ENCODE results near the gene HS6ST2. TPM values are rescaled to one million over a fixed set of nuclear protein-coding genes. Genes with fewer than 3 reads are reported as not detected.

The HS6ST2 gene
- total and polyA plus RNA-seq, 2 donors from 2014 or later, result 2.0 to 11.9 TPM

GRCh38 chrX:132610536-132610935 is 347.9 kb downstream of the HS6ST2 start:
- Histone ChIP-seq H3K4me1 (ENCODE audit: control insufficient read depth in 2 of 3, insufficient read depth in 2 of 3, low read depth in 1 of 3, low read length in 3 of 3) (no peaks in the 10 kb centered on the region), H3K4me3 (ENCODE audit: low read length in 3 of 3) (no peak overlapping the region), H3K27me3 (ENCODE audit: control insufficient read depth, insufficient read depth, low read length) (peaks cover 5% of the 10 kb centered on the region), H3K27ac (ENCODE audit: low read depth in 2 of 2, low read length in 2 of 2) (no peak overlapping the region), H3K9ac (ENCODE audit: low read length in 3 of 3) (no peak overlapping the region), H3K9me3 (ENCODE audit: control insufficient read depth in 2 of 3, insufficient read depth in 1 of 3, low read length in 3 of 3) (no peaks in the 10 kb centered on the region), H3K36me3 (ENCODE audit: control insufficient read depth in 2 of 3, insufficient read depth in 3 of 3, low read length in 3 of 3) (no peaks in the 10 kb centered on the region)
- FAIRE-seq (no peak), DNase-seq (no peak)
- TF ChIP-seq, protein P1, sequence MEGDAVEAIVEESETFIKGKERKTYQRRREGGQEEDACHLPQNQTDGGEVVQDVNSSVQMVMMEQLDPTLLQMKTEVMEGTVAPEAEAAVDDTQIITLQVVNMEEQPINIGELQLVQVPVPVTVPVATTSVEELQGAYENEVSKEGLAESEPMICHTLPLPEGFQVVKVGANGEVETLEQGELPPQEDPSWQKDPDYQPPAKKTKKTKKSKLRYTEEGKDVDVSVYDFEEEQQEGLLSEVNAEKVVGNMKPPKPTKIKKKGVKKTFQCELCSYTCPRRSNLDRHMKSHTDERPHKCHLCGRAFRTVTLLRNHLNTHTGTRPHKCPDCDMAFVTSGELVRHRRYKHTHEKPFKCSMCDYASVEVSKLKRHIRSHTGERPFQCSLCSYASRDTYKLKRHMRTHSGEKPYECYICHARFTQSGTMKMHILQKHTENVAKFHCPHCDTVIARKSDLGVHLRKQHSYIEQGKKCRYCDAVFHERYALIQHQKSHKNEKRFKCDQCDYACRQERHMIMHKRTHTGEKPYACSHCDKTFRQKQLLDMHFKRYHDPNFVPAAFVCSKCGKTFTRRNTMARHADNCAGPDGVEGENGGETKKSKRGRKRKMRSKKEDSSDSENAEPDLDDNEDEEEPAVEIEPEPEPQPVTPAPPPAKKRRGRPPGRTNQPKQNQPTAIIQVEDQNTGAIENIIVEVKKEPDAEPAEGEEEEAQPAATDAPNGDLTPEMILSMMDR (IDR thresholded peaks at IDR 0.05; ENCODE audit: borderline replicate concordance, extremely low read depth, insufficient read depth), result no peak
- intact Hi-C loops (cut with DNase I), result loop anchor here (10.0 kb wide), 1 partner anchor 316 kb away; no protein-coding TSS in a partner anchor

GRCh38 chrX:132609362-132609848 is 349.0 kb downstream of the HS6ST2 start:
- no peak overlapping the region for H3K9ac ChIP-seq (ENCODE audit: low read length in 3 of 3)
- no peaks in the 10 kb centered on the region for H3K36me3 ChIP-seq (ENCODE audit: control insufficient read depth in 2 of 3, insufficient read depth in 3 of 3, low read length in 3 of 3)
- intact Hi-C loops (cut with DNase I), result no loop called here
- H3K27me3 ChIP-seq (ENCODE audit: control insufficient read depth, insufficient read depth, low read length), result peaks cover 5% of the 10 kb centered on the region
- FAIRE-seq (no peak), DNase-seq (no peak)
- no peak overlapping the region for H3K4me3 ChIP-seq (ENCODE audit: low read length in 3 of 3)
- TF ChIP-seq, protein P1 (IDR thresholded peaks at IDR 0.05; ENCODE audit: borderline replicate concordance, extremely low read depth, insufficient read depth), result no peak
- no peak overlapping the region for H3K27ac ChIP-seq (ENCODE audit: low read depth in 2 of 2, low read length in 2 of 2)
- no peaks in the 10 kb centered on the region for H3K4me1 ChIP-seq (ENCODE audit: control insufficient read depth in 2 of 3, insufficient read depth in 2 of 3, low read depth in 1 of 3, low read length in 3 of 3)
- H3K9me3 ChIP-seq (ENCODE audit: control insufficient read depth in 2 of 3, insufficient read depth in 1 of 3, low read length in 3 of 3), result no peaks in the 10 kb centered on the region

DNA sequence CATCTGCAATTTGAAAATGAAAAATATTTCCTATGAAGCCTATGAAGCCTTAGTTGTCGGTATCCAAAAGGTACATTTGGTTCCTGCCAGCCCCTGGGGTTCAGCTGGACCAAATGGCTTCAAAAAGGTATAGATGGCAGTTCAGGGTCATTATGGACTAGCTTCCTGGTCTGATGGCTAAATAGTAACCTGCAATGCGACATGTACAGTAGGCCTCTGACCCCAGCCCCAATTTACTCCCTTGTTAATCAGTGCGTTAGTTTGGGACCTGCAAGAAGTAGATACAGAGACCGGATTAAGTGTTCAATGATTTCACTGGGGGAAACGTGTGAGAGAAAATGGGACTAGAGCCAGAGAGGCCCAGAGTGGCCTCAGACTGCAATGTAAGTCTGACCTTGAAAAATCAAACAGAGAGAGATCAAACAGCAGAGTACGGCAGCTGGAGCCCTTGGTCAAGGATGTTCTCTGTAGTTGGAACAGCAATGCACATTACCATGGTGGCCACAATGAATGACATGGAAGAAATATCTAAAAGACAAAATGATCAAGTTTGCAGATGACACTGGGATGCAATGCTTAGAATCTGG is 354.6 kb downstream of the HS6ST2 start:
- TF ChIP-seq, protein P1 (IDR thresholded peaks at IDR 0.05; ENCODE audit: borderline replicate concordance, extremely low read depth, insufficient read depth), result no peak
- DNase-seq (no peak), FAIRE-seq (no peak)
- Histone ChIP-seq H3K36me3 (ENCODE audit: control insufficient read depth in 2 of 3, insufficient read depth in 3 of 3, low read length in 3 of 3) (no peaks in the 10 kb centered on the region), H3K27me3 (ENCODE audit: control insufficient read depth, insufficient read depth, low read length) (peaks cover 5% of the 10 kb centered on the region), H3K9me3 (ENCODE audit: control insufficient read depth in 2 of 3, insufficient read depth in 1 of 3, low read length in 3 of 3) (no peaks in the 10 kb centered on the region), H3K4me3 (ENCODE audit: low read length in 3 of 3) (no peak overlapping the region), H3K27ac (ENCODE audit: low read depth in 2 of 2, low read length in 2 of 2) (no peak overlapping the region), H3K9ac (ENCODE audit: low read length in 3 of 3) (no peak overlapping the region), H3K4me1 (ENCODE audit: control insufficient read depth in 2 of 3, insufficient read depth in 2 of 3, low read depth in 1 of 3, low read length in 3 of 3) (no peaks in the 10 kb centered on the region)
- intact Hi-C loops (cut with DNase I), result no loop called here
